GM19372 (cell line): Measurements from ENCODE around the gene NXPE1.
"Not testable (repeated sequence)": the region's sequence is repeated elsewhere in the genome, so short reads cannot be mapped to it uniquely, and the experiment has no call there.

Experiments used
- ATAC-seq: cut with Tn5 transposase; IDR thresholded peaks from one replicate; pipeline ENCODE4 v1.9.1; 2021; ENCODE audit warnings: mild to moderate bottlenecking, low read depth, moderate library complexity; ENCODE audit not compliant: unreplicated experiment

Gene NXPE1

GRCh38 chr11:114559425-114560310, at the start of gene NXPE1:
TSS of gene NXPE1 (minus strand) at chr11:114559881. CDS start at chr11:114551201, 8,680 bp downstream.
- ATAC-seq: no peak

GRCh38 chr11:114609429-114609828, 49.7 kb upstream of the NXPE1 start:
- no peak for ATAC-seq

DNA sequence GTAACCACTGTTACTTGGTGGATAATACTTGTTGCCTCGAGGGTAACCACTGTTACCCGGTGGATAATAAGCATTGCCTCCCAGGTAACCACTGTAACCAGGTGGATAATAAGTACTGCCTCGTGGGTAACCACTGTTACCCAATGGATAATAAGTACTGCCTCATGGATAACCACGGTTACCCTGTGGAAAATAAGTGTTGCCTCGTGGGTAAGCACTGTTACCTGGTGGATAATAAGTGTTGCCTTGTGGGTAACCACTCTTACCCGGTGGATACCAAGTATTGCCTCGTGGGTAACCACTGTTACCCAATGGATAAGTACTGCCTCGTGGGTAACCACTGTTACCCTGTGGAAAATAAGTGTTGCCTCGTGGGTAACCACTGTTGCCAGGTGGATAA, 48.9 kb upstream of the NXPE1 start:
- ATAC-seq: not testable (repeated sequence)

DNA sequence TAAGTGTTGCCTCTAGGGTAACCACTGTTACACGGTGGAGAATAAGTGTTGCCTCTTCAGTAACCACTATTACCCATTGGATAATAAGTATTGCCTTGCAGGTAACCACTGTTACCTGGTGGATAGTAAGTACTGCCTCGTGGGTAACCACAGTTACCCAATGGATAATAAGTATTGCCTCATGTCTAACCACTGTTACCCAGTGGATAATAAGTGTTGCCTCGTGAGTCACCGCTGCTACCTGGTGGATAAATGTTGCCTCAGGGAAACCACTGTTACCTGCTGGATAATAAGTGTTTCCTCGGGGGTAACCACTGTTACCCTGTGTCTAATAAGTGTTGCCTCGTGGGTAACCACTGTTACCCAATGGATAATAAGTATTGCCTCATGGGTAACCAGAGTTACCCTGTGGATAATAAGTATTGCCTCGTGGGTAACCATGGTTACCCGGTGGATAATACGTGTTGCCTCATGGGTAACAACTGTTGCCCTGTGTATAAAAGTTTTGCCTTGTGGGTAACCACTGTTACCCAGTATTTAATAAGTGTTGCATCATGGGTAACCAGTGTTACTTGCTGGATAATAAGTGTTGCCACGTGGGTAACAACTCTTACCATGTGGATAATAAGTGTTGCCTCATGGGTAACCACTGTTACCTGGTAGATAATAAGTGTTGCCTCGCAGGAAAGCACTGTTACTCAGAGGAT, 48.2 kb upstream of the NXPE1 start:
- ATAC-seq: no peak

DNA sequence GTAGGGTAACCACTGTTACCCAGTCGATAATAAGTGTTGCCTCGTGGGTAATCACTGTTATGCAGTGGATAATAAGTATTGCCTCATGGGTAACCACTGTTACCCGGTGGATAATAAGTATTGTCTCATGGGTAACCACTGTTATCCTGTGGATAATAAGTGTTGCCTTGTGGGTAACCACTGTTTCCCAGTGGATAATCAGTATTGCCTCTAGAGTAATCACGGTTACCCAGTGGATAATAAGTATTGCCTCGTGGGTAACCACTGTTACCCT, 47.1 kb upstream of the NXPE1 start:
- ATAC-seq: not testable (repeated sequence)

GRCh38 chr11:114606003-114606801, 46.5 kb upstream of the NXPE1 start:
- ATAC-seq: no peak

GRCh38 chr11:114605370-114605769, 45.7 kb upstream of the NXPE1 start:
- ATAC-seq: no peak

GRCh38 chr11:114604886-114605285, 45.2 kb upstream of the NXPE1 start:
- no peak for ATAC-seq

GRCh38 chr11:114604179-114604813, 44.6 kb upstream of the NXPE1 start:
- no peak for ATAC-seq

DNA sequence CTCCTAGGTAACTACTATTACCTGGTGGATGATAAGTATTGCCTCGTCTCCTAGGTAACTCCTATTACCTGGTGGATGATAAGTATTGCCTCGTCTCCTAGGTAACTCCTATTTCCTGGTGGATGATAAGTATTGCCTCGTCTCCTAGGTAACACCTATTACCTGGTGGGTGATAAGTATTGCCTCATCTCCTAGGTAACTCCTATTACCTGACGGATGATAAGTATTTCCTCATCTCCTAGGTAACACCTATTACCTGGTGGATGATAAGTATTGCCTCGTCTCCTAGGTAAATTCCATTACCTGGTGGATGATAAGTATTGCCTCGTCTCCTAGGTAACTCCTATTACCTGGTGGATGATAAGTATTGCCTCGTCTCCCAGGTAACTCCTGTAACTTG, 43.5 kb upstream of the NXPE1 start:
- ATAC-seq: not testable (repeated sequence)

- no peak for ATAC-seq
Measured at GRCh38 chr11:114598461-114598860, 38.8 kb upstream of the NXPE1 start.

DNA sequence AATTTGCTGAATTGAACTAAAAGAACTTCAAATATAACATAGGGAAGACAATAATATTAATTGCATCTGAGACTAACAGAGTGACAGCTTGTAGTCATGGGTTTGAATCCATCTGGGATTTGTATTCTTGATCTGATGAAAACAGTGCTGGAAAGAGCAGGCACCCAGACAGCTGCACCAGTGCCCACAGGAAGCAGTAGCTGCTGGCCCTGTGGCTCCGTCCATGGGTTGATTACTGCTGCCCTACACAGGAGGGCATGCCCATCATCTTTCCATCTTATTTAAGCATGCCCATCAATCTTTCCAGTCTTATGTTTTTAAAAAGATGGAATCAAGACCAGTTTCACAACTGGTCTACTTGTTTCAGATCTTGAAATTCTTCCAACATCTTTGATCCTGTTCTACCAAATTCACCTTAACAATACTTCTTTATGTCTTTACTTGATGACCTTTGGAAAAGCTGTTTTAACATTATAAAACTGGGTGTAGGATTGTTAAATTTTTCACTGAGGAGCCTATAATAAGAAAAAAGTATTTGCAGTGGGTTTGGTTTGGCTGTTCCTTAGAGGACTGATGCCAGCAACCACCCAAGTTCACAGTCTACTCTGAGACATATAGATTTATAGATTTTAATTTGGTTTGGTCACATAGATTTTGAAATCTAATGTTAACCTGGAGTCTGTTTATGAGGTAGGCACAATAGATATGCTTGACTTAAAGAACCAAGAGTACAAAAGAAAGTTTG, 36.7 kb upstream of the NXPE1 start:
- ATAC-seq: no peak

DNA sequence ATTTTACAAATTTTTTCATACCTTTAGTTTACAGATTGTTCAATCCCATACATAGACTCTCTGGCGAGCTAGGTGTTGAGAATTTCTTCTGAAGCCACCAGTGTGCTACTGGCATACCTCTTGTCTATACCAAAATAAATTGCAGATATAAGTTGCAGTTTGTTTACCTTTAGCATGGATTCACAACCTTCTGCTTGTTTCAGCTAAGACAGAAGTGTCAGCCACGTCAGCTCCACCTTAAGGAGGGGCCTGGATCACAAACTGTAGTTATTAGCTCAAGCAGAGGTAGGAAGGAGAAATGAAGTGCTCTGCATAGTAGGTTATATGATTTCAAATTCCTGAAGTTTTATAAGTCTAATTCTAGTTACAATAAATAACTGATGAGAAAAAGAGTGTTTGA, 35.9 kb upstream of the NXPE1 start, which contains the start of gene NXPE4:
TSS of gene NXPE4 (minus strand) at position 216 of the 400 bp plus-strand sequence. CDS start 1,027 bp downstream, outside the sequence.
- ATAC-seq: no peak

- ATAC-seq: no peak
Measured at GRCh38 chr11:114594703-114595102, 35.0 kb upstream of the NXPE1 start.

GRCh38 chr11:114587398-114587953, 27.8 kb upstream of the NXPE1 start:
- no peak for ATAC-seq

DNA sequence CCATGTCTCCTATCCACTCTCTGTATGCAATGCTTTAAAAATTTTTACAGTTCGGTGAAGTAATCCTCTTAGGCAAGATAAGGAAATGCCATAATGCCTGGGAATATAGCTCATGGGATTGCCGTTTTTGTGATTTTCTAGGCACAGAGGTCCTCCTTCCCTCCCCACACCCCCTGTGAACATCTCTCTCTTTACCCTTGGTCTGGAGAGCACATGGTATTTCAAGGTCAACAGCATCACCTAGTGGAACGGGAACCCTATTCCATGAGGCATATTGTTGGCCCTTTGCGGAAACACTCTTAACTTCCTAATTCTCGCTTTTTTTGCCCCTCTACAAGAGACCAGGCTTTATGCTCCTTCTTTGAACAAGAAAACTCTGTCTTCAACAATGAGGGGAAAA, 27.1 kb upstream of the NXPE1 start:
- ATAC-seq: no peak

GRCh38 chr11:114571712-114572111, 12.0 kb upstream of the NXPE1 start:
- ATAC-seq: no peak

GRCh38 chr11:114569801-114570200, 10.1 kb upstream of the NXPE1 start:
- ATAC-seq: no peak

GRCh38 chr11:114566276-114566675, 6.6 kb upstream of the NXPE1 start:
- ATAC-seq: no peak

DNA sequence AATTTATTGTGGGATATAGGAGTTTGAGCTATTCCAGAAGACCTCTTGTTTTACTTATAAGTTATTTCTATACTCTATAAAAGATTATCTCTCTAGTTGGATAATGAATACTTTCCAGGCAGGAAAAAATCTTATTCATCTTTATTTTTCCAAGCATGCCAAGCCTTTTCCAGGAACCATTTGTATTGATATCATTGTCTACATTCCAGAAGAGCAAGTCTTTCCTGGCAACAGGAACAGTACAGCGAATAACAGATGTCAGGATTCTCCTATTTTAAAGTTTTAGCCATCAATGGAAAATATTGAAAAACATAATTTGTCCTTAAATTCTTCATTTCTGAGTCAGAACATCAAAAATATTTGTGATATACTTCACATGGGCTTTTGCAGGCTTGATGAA, 5.2 kb upstream of the NXPE1 start:
- no peak for ATAC-seq
